Spleen (tissue), 11 donors: Measurements from ENCODE around the gene F11R. TPM values are rescaled to one million over a fixed set of nuclear protein-coding genes. Genes with fewer than 3 reads are reported as not detected.
A peak's percentile ranks its signal among the peaks of the same experiment; 100 is the strongest.
"Not testable (repeated sequence)": the region's sequence is repeated elsewhere in the genome, so short reads cannot be mapped to it uniquely, and the experiment has no call there.

Experiments
- DNase-seq: peaks from one replicate; pipeline ENCODE4 v3.0.0-alpha.2; 2020
- H3K27ac ChIP-seq, 8 donors: fragments of 200-600 bp; sonication (generic) in 7 of 8; 1 replicate in 4 of 8; 2 replicates in 4 of 8; pipeline versions ENCODE4 v1.5.0 to v1.8.0; 2016 to 2021; ENCODE audit warnings: inconsistent platforms in 4 of 8, mild to moderate bottlenecking in 4 of 8, moderate library complexity in 1 of 8
- H3K27me3 ChIP-seq, 7 donors: fragments of 200-600 bp; sonication (generic) in 6 of 7; replicated peaks in 1 of 7; 1 replicate in 4 of 7; 2 replicates in 3 of 7; pipeline versions ENCODE4 v1.5.0 to v1.8.0; 2016 to 2021; ENCODE audit warnings: inconsistent platforms in 3 of 7, mild to moderate bottlenecking in 1 of 7
- H3K36me3 ChIP-seq, 6 donors: fragments of 200-600 bp; sonication (generic) in 5 of 6; 1 replicate in 4 of 6; 2 replicates in 2 of 6; pipeline versions ENCODE4 v1.5.0 to v1.8.0; 2016 to 2021; ENCODE audit warnings: inconsistent platforms in 2 of 6
- H3K4me1 ChIP-seq, 6 donors: fragments of 200-600 bp; sonication (generic) in 5 of 6; 1 replicate in 3 of 6; 2 replicates in 3 of 6; pipeline versions ENCODE4 v1.5.0 to v1.8.0; 2016 to 2021; ENCODE audit warnings: inconsistent platforms in 3 of 6
- H3K4me3 ChIP-seq, 8 donors: fragments of 200-600 bp; sonication (generic) in 7 of 8; 1 replicate in 4 of 8; 2 replicates in 4 of 8; pipeline versions ENCODE4 v1.5.0 to v1.8.0; 2016 to 2021; ENCODE audit warnings: inconsistent platforms in 4 of 8, mild to moderate bottlenecking in 4 of 8, moderate library complexity in 2 of 8
- H3K9me3 ChIP-seq, 8 donors: fragments of 200-600 bp; sonication (generic) in 7 of 8; 1 replicate in 4 of 8; 2 replicates in 4 of 8; pipeline versions ENCODE4 v1.5.0 to v1.8.0; 2016 to 2021; ENCODE audit warnings: inconsistent platforms in 4 of 8
- CTCF ChIP-seq, 11 experiments: fragments of 200-600 bp in 7 of 11; fragments of 450-650 bp in 4 of 11; sonication (generic) in 4 of 11; IDR thresholded peaks in 8 of 11; conservative IDR thresholded peaks in 3 of 11; 1 replicate in 7 of 11; 2 replicates in 4 of 11; pipeline versions ENCODE4 v1.4.0 to v1.8.0; 2016 to 2021; ENCODE audit warnings: antibody characterized with exemption in 11 of 11, inconsistent platforms in 4 of 11, mild to moderate bottlenecking in 1 of 11
- POLR2A ChIP-seq, 3 donors: fragments of 450-650 bp; IDR thresholded peaks; one replicate each; pipeline ENCODE4 v1.5.1; 2017; ENCODE audit warnings: antibody characterized with exemption in 3 of 3, mild to moderate bottlenecking in 1 of 3
- POLR2AphosphoS5 ChIP-seq, 3 donors: sonication (generic); formaldehyde crosslinking; IDR thresholded peaks; one replicate each; pipeline ENCODE4 v1.5.1; 2017; ENCODE audit warnings: antibody characterized with exemption in 3 of 3
- WGBS, 5 donors: extraction: QIAGEN DNeasy Blood & Tissue Kit in 3 of 5; methylation state at CpG; one replicate each; pipeline versions ENCODE4 v1.1.5 to v1.1.7; 2013 to 2018; 5-methylcytosine and 5-hydroxymethylcytosine counted together
- intact Hi-C: fragments of 100-400 bp; cut with DNase I; formaldehyde crosslinking; loops from one replicate; pipeline ENCODE4 v1.15.0; 2023; ENCODE audit warnings: low total_unique reads
- polyA plus RNA-seq, 3 donors: library from polyadenylated mRNA; stranded (reverse); fragments of 200-250 nt; gene quantifications; one replicate each; pipeline ENCODE4 v1.2.1, GENCODE V29; 2013
- total RNA-seq, 7 donors: library from RNA; depleted of rRNA in 3 of 7; stranded (reverse); fragments of >200 nt in 3 of 7; fragmentation: NEBNext Ultra II Directional in 4 of 7; extraction: Animal tissue kit (Norgen Biotek cat#: 25700) in 4 of 7; gene quantifications; one replicate each; pipeline versions ENCODE4 v1.1.0 to v1.2.1, GENCODE V29; 2016 to 2021
- donor health status: healthy with polysubstance abuse.
- donor health status: DM: no; HTN: no; CAD: no; lungs with moderate emphysema.
- donor health status: DM: no; HTN: no; CAD: no.
- donor health status: Bipolar disorder and iron deficiency.
- donor health status: healthy.
- donor health status: DM: no; HTN: no; CAD: no.
- donor health status: DM: yes; HTN: yes; CAD: no.

F11R gene
- total and polyA plus RNA-seq, 10 donors: 6.4 to 77.2 (median 50.8) TPM

DNA sequence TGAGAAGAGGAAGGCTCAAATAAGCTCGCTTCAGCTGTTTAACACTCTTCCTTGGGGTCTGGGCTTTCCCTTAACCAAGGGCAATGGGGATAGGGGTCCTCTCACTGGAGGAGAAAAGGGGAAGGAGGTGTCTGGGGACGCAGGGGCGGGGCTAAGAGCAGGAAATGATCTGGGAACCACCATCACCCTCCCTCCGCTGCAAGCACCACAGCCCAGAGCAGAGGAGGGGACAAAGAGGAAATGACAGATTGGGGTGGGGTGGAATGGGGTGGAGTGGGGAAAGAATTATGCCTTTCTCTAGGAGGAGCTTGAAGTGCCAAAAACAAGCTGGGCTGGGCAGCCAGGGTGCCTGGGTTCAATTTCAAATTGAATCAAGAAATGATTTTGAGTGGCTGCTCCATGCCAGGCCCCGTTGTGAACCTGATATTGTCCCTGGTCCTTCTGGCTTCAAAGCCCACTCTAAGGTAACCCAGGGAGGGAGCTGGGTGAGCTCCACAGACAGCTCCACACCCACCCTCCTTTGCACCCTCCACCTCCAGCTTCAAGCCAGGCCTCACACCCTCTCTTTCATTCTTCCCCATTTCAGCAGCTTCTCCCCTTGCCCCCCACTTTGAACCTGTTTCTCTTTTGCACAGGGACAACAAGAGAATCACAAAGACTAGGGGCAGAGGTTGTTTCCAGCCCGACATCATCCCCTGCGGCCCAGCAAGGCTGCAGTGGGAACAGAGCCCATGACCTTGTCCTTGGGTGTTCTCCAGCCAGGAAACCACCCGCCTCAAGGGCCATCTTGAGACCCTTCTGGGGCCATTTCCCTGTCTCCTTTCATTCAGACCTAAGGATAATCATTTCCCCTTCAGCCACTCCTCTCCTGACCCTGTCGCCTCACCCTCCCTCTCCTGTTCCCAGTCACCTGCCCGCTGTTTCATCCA, 47.6 kb upstream of the F11R start:
- peak overlapping the region; percentile 73 to 99 (median 96) for H3K27ac ChIP-seq
- 14 to 22% (median 20%) methylated on average over 10 of the region's 10 CpGs for WGBS, 5 donors

DNA sequence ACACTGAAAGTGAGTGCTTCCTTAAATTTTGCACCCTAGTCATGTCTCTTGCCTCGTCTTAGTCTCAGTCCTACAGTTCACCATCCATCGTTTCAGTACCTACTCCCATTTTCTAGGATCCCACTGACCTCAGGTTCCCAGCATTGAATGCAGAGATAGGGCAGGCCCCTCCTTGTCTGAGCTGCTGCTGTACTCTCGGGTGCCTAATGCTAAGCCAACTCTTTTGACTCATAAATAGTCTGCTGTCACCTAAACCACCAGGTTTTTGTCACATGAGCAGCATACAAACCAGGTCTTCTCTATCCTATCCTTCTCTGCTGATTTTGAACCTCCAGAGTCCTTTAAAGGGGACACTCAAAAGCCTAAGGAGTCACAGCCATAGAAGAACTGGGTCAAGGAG, 45.7 kb upstream of the F11R start:
- H3K4me1 ChIP-seq: peaks cover 16 to 94% (median 75%) of the 10 kb centered on the region in 6 donors

More for the DNA sequence above, 47.6 kb upstream of the F11R start:
- Histone ChIP-seq H3K9me3 (no peaks in the 10 kb centered on the region), H3K4me3 (peak overlapping the region; percentile 43 to 96 (median 79)), H3K36me3 (peaks cover 0 to 36% (median 0%) of the 10 kb centered on the region in 6 donors), H3K4me1 (peaks cover 16 to 83% (median 68%) of the 10 kb centered on the region in 6 donors), H3K27me3 (no peaks in the 10 kb centered on the region)
- intact Hi-C loops: no loop called here
- TF ChIP-seq POLR2AphosphoS5 (IDR thresholded peaks at IDR 0.05) (peak in 2 of 3 donors; percentile 80 to 90), CTCF (IDR thresholded peaks at IDR 0.05 in 8 of 11, conservative IDR thresholded peaks at IDR 0.05 in 3 of 11) (peak in 2 of 11 experiments; percentile 10 to 19), POLR2A (IDR thresholded peaks at IDR 0.05) (no peak)
- DNase-seq: peak; percentile 95

GRCh38 chr1:161065681-161066080, 44.7 kb upstream of the F11R start:
- Histone ChIP-seq H3K4me1 (peaks cover 16 to 95% (median 80%) of the 10 kb centered on the region in 6 donors), H3K4me3 (peak overlapping the region in 2 of 8 donors; percentile 70 to 80), H3K36me3 (peaks cover 0 to 63% (median 9%) of the 10 kb centered on the region in 6 donors), H3K27ac (peak overlapping the region in 2 of 8 donors; percentile 97 to 99)
- H3K9me3 ChIP-seq, intact Hi-C loops, DNase-seq, H3K27me3 ChIP-seq: not testable (repeated sequence)
- 91 to 97% (median 95%) methylated on average over 7 of the region's 7 CpGs for WGBS, 5 donors

More for the DNA sequence above, 45.7 kb upstream of the F11R start:
- intact Hi-C loops: no loop called here
- no peaks in the 10 kb centered on the region for H3K9me3 ChIP-seq
- H3K27me3 ChIP-seq: no peaks in the 10 kb centered on the region
- H3K4me3 ChIP-seq: peak overlapping the region in 4 of 8 donors; percentile 70 to 96 (median 79)
- 46 to 63% (median 46%) methylated on average over 3 of the region's 3 CpGs for WGBS, 5 donors
- no peak for DNase-seq
- peaks cover 0 to 53% (median 5%) of the 10 kb centered on the region in 6 donors for H3K36me3 ChIP-seq
- TF ChIP-seq POLR2AphosphoS5 (IDR thresholded peaks at IDR 0.05) (no peak), CTCF (IDR thresholded peaks at IDR 0.05 in 8 of 11, conservative IDR thresholded peaks at IDR 0.05 in 3 of 11) (no peak), POLR2A (IDR thresholded peaks at IDR 0.05) (no peak)
- peak overlapping the region in 6 of 8 donors; percentile 19 to 99 (median 96) for H3K27ac ChIP-seq

GRCh38 chr1:161063936-161064335, 43.0 kb upstream of the F11R start:
- peaks cover 0 to 80% (median 22%) of the 10 kb centered on the region in 6 donors for H3K36me3 ChIP-seq
- DNase-seq, H3K27me3 ChIP-seq, H3K9me3 ChIP-seq, intact Hi-C loops: not testable (repeated sequence)
- 68 to 79% (median 74%) methylated on average over 6 of the region's 6 CpGs for WGBS, 5 donors
- peaks cover 16 to 97% (median 75%) of the 10 kb centered on the region in 6 donors for H3K4me1 ChIP-seq
- peak overlapping the region in 1 of 8 donors; percentile 13 for H3K4me3 ChIP-seq
- H3K27ac ChIP-seq: peak overlapping the region in 1 of 8 donors; percentile 45

DNA sequence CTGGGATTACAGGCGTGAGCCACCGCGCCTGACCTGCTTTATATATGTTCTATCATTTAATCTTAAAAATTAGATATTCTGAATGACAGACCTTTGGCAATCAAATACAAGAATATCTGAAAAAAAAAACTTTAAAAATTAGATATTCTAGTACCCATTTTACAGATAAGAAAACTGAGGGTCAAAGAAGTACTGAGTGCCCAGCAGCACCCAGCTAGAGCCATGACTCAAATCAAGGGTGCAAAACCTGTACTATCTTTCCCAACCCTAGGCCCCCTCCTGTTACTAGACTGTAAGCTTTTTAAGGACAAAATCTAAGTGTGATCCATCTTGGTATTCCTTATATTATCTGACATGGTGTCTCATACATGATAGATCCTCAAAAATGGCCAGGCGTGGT, 40.5 kb upstream of the F11R start:
- Histone ChIP-seq H3K27ac (no peak overlapping the region), H3K36me3 (peaks cover 0 to 95% (median 43%) of the 10 kb centered on the region in 6 donors), H3K9me3 (no peaks in the 10 kb centered on the region), H3K4me1 (peaks cover 6 to 93% (median 55%) of the 10 kb centered on the region in 6 donors), H3K4me3 (no peak overlapping the region), H3K27me3 (no peaks in the 10 kb centered on the region)
- WGBS, 5 donors: 89 to 99% (median 96%) methylated on average over 4 of the region's 4 CpGs
- DNase-seq: no peak
- intact Hi-C loops: no loop called here
- TF ChIP-seq CTCF (IDR thresholded peaks at IDR 0.05 in 8 of 11, conservative IDR thresholded peaks at IDR 0.05 in 3 of 11) (no peak), POLR2A (IDR thresholded peaks at IDR 0.05) (no peak), POLR2AphosphoS5 (IDR thresholded peaks at IDR 0.05) (no peak)
